ENCODE measurements around the gene TRIM2.

Gene TRIM2

DNA sequence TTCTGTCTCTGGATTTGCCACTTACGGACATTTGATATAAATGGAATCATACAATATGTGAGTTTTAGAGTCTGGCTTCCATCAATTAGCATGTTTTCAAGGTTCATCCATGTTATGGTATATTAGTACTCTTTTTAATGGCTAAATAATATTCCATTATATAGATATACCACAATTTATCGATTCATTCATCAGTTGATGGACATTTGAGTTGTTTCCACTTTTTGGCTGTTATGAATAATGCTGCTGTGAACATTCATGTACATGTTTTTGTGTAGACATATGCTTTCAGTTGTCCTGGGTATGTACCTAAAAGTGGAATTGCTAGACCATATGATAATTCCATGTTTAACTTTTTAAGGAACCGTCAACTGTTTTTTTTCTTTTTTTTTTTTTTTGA is 79.0 kb downstream of the TRIM2 start:
- H3K9ac ChIP-seq (ENCODE audit: low read length), result no peak overlapping the region
- DNase-seq, result no peak
- H3K27me3 ChIP-seq (replicated peaks; ENCODE audit: insufficient read depth, low read length), result no peaks in the 10 kb centered on the region
- H2AFZ ChIP-seq (ENCODE audit: low read length), result no peak overlapping the region
- no peaks in the 10 kb centered on the region for H3K9me3 ChIP-seq (replicated peaks; ENCODE audit: insufficient read depth, low read length)
- H3K9me2 ChIP-seq (replicated peaks; ENCODE audit: insufficient read depth, low read length), result no peaks in the 10 kb centered on the region
- no peak overlapping the region for H3K4me2 ChIP-seq (ENCODE audit: low read depth, low read length)
- TF ChIP-seq, protein P1, sequence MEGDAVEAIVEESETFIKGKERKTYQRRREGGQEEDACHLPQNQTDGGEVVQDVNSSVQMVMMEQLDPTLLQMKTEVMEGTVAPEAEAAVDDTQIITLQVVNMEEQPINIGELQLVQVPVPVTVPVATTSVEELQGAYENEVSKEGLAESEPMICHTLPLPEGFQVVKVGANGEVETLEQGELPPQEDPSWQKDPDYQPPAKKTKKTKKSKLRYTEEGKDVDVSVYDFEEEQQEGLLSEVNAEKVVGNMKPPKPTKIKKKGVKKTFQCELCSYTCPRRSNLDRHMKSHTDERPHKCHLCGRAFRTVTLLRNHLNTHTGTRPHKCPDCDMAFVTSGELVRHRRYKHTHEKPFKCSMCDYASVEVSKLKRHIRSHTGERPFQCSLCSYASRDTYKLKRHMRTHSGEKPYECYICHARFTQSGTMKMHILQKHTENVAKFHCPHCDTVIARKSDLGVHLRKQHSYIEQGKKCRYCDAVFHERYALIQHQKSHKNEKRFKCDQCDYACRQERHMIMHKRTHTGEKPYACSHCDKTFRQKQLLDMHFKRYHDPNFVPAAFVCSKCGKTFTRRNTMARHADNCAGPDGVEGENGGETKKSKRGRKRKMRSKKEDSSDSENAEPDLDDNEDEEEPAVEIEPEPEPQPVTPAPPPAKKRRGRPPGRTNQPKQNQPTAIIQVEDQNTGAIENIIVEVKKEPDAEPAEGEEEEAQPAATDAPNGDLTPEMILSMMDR (IDR thresholded peaks at IDR 0.05; ENCODE audit: low read length), result no peak
- TF ChIP-seq EZH2 (optimal IDR thresholded peaks at IDR 0.05; ENCODE audit: low read depth, low read length), result no peak
- no peak for TF ChIP-seq EZH2phosphoT487 (IDR thresholded peaks at IDR 0.05; ENCODE audit: low read length)
- H3K36me3 ChIP-seq (replicated peaks; ENCODE audit: insufficient read depth, low read length), result no peaks in the 10 kb centered on the region
- no peaks in the 10 kb centered on the region for H3K79me2 ChIP-seq (ENCODE audit: low read length)
- no peak overlapping the region for H3K27ac ChIP-seq (ENCODE audit: low read length)
- H3K4me1 ChIP-seq (ENCODE audit: low read length), result no peaks in the 10 kb centered on the region
- H3F3A ChIP-seq (ENCODE audit: insufficient read depth, low read length), result no peaks in the 10 kb centered on the region
- no peak overlapping the region for H3K4me3 ChIP-seq (ENCODE audit: low read length)
- H4K20me1 ChIP-seq (ENCODE audit: insufficient read depth, low read length), result no peaks in the 10 kb centered on the region

GRCh38 chr4:153290134-153290533 is 85.9 kb downstream of the TRIM2 start:
- no peak overlapping the region for H3K27ac ChIP-seq (ENCODE audit: low read length)
- no peaks in the 10 kb centered on the region for H3K4me1 ChIP-seq (ENCODE audit: low read length)
- no peaks in the 10 kb centered on the region for H3K79me2 ChIP-seq (ENCODE audit: low read length)
- H3K9me2 ChIP-seq (replicated peaks; ENCODE audit: insufficient read depth, low read length), result no peaks in the 10 kb centered on the region
- no peak overlapping the region for H2AFZ ChIP-seq (ENCODE audit: low read length)
- no peak for DNase-seq
- no peaks in the 10 kb centered on the region for H3F3A ChIP-seq (ENCODE audit: insufficient read depth, low read length)
- no peaks in the 10 kb centered on the region for H4K20me1 ChIP-seq (ENCODE audit: insufficient read depth, low read length)
- no peak overlapping the region for H3K4me3 ChIP-seq (ENCODE audit: low read length)
- H3K36me3 ChIP-seq (replicated peaks; ENCODE audit: insufficient read depth, low read length), result no peaks in the 10 kb centered on the region
- H3K4me2 ChIP-seq (ENCODE audit: low read depth, low read length), result no peak overlapping the region
- H3K9me3 ChIP-seq (replicated peaks; ENCODE audit: insufficient read depth, low read length), result no peaks in the 10 kb centered on the region
- no peaks in the 10 kb centered on the region for H3K27me3 ChIP-seq (replicated peaks; ENCODE audit: insufficient read depth, low read length)
- TF ChIP-seq EZH2phosphoT487 (IDR thresholded peaks at IDR 0.05; ENCODE audit: low read length), result no peak
- TF ChIP-seq, protein P1 (IDR thresholded peaks at IDR 0.05; ENCODE audit: low read length), result no peak
- TF ChIP-seq EZH2 (optimal IDR thresholded peaks at IDR 0.05; ENCODE audit: low read depth, low read length), result no peak
- no peak overlapping the region for H3K9ac ChIP-seq (ENCODE audit: low read length)

DNA sequence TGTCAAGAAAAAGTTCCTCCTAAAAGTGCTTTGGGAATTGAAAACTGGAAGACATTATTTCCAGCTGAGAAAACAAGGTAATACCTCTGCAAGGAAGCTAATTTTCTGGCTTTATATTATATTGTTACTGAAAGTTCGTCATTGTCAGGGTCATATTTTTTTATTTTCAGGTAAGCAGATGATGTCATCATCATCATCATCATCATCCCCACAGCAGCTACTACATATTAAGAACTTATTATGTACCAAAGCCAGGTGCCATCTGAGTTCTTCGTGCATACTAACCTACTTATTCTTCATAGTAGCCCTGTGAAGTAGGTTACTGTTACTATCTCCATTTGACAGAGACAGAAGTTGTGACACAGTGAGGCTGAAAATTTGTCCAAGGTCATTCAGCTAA is 87.3 kb downstream of the TRIM2 start:
- Histone ChIP-seq H3K9me2 (replicated peaks; ENCODE audit: insufficient read depth, low read length) (no peaks in the 10 kb centered on the region), H3F3A (ENCODE audit: insufficient read depth, low read length) (no peaks in the 10 kb centered on the region), H3K4me2 (ENCODE audit: low read depth, low read length) (no peak overlapping the region), H3K9me3 (replicated peaks; ENCODE audit: insufficient read depth, low read length) (no peaks in the 10 kb centered on the region), H3K4me3 (ENCODE audit: low read length) (no peak overlapping the region), H3K27me3 (replicated peaks; ENCODE audit: insufficient read depth, low read length) (no peaks in the 10 kb centered on the region), H3K9ac (ENCODE audit: low read length) (no peak overlapping the region), H3K27ac (ENCODE audit: low read length) (no peak overlapping the region), H2AFZ (ENCODE audit: low read length) (no peak overlapping the region), H3K79me2 (ENCODE audit: low read length) (no peaks in the 10 kb centered on the region), H3K4me1 (ENCODE audit: low read length) (no peaks in the 10 kb centered on the region), H3K36me3 (replicated peaks; ENCODE audit: insufficient read depth, low read length) (no peaks in the 10 kb centered on the region), H4K20me1 (ENCODE audit: insufficient read depth, low read length) (no peaks in the 10 kb centered on the region)
- no peak for DNase-seq
- TF ChIP-seq EZH2 (optimal IDR thresholded peaks at IDR 0.05; ENCODE audit: low read depth, low read length) (no peak), EZH2phosphoT487 (IDR thresholded peaks at IDR 0.05; ENCODE audit: low read length) (no peak)
- TF ChIP-seq, protein P1 (IDR thresholded peaks at IDR 0.05; ENCODE audit: low read length), result no peak
